T-helper 2 cell (primary cell): ENCODE data around the gene MOSMO.
"Not testable (repeated sequence)": the region's sequence is repeated elsewhere in the genome, so short reads cannot be mapped to it uniquely, and the experiment has no call there.

Experiments used
- DNase-seq, 5 experiments: peaks; one replicate each; pipeline versions ENCODE4 v3.0.0 to v3.0.0-alpha.2; 2012 to 2022
- total RNA-seq, 2 donors: gene quantifications; one replicate each; lab custom pipeline; 2026; lab: John Stamatoyannopoulos, UW

MOSMO gene
- 4.1 to 13.7 reads per million in 2 donors for total RNA-seq

DNA sequence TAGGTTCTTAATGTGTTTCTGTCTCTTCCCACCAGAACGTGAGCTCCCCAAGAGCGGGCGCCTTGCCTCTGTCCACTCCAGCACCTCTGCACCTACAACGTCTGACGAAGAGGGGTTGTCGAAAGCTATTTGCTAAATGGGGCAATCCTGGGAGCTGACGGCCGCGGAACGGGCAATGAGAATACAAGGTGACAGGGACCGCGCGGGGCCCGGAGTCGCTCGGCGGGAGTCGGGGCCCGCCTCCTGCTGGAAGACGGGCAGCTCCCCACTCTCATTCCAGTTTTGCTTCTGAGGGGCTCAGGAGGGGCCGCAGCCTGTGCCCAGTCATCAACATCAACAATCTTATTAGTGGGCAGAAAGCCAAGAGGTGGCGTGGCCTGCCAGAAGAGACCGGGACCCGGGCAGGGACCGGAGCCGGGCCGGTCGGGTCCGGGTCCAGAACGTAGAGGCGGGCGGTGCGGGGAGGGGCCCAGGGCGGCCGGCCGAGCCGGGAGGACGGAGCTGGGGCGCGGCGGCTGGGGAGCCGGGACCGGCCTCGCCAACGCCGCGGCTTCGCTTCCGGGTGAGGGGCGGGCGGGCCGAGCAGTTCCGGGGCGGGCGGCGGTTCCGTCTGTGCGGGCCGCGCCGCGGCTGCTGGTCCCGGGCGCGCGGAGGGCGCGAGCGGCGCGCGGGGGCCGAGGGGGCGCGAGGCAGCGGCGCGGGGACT is at the start of gene MOSMO:
Gene MOSMO, plus strand, starts transcription at position 603 of the 706 bp plus-strand sequence. CDS start 191 bp downstream, outside the sequence.
- peak; percentile 45 to 73 (median 57) for DNase-seq

DNA sequence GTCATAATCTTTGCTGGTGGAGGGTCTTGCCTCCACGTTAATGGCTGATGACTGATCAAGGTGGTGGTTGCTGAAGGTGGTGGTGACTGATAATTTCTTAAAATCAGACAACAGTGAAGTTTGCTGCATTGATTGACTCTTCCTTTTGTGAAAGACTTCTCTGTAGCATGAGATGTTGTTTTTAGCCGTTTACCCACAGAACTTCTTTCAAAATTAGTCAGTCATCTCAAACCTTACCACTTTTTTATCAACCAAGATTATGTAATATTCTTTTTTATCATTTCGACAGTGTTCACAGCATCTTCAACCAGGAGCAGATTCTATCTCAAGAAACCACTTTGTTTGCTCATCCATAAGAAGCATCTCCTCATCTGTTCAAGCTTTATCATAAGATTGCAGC is 48.9 kb upstream of the MOSMO start:
- peak in 1 of 5 experiments; percentile 92 for DNase-seq

DNA sequence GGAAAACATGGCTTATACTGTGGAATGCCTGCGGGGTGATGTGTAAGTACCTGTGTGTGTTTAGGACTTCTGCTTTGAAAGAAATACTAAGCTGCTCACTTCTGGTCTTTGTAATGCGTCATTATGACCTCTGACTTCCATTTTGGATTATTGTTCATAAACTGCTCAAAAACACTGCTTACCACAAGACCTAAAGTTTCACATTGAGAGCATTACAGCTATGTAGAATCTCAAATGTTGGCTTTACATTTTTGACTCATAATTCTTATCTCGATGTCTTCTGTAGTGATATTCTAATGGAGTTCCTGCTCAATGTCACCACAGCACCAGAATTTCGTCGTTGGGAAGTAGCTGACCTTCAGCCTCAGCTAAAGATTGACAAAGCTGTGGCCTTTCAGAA is 45.4 kb upstream of the MOSMO start:
- peak in 1 of 5 experiments; percentile 76 for DNase-seq

DNA sequence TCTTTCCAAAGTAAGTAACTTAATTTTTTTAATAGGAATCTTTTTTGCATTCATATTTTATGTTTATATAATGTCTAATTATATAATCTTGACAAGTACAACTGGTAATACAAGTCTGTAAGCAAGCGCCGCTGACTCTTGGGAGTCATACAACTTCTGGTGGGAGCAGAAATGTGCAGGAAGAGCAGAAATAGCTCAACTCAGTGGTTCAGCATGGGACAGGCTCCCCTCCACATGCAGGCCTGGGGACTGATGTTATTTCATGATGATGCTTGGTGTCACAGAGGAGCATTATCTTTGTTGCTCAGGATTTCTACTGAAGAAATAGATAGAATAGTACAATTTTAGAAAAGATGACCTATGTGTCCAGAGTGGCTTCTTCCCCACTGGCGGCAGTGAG is 44.0 kb upstream of the MOSMO start:
- no peak for DNase-seq

DNA sequence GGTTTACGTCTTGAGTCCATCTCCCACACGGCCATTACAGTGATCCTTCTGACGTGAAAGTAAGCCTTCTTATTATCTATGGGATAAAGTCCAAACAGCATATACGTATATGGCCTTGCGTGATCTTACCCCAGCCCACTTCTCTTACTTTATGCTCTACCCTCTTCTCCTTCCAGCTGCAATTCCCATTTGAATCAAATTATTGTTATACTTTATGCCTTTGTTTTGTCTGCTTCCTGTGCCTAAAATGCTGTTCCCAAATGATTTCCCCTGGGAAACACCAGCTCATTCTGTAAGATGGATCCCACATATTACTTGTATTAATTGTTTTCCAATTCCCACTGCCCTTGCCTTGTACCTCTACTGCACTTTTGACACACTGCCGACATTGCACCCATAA is 43.6 kb upstream of the MOSMO start:
- DNase-seq, result no peak

DNA sequence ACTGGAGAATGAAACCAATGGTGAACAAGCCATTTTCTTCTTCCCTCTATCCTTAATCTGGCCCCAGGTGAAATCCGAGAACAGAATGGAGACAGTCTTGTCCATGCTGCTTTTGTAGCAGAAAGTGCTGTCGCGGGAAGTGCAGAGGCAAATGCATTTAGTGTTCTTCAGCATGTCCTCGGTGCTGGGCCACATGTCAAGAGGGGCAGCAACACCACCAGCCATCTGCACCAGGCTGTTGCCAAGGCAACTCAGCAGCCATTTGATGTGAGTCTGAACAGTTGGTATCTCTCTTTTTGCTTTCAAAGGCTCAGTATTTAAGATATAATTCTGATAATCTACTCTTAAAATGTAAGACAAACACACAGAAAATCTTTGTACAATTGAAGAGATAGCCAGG is 36.1 kb upstream of the MOSMO start:
- no peak for DNase-seq

DNA sequence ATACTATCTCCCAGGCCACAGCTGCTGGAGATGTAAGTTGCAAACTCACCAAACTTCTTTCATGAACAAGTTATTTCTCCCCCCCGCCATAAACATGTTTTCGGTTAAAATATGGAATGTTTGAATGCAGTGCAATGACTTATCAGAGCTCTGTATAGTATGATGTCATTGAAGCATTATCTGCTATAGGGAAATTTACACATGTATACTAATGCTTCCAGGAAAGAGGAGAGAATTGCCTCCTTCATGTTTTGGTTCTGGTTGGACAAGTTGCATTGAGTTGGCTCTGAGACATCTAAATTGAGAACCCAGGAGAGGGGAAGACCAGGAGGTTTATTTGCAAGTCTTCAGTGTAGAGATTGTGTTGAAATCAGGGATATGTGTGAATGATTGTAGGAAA is 34.0 kb upstream of the MOSMO start:
- DNase-seq, result no peak

DNA sequence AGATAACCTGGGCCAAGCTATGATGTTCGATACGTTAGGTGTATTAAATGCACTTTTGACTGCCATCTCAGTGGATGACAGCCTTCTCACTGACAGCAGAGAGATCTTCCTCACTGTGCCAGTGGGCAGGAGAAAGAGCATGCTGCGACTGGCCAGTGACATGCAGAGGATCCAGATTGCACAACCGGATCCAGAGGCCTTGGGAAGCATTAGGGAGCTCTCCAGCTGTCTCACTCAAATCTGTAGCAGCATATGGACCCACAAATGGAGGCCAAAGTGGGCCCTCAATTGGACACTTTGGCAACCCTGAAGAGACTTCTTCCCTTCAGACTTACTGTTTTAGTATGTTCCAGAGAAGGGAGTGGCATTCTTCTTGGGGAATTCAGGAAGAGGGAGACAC is 27.9 kb upstream of the MOSMO start:
- no peak for DNase-seq

DNA sequence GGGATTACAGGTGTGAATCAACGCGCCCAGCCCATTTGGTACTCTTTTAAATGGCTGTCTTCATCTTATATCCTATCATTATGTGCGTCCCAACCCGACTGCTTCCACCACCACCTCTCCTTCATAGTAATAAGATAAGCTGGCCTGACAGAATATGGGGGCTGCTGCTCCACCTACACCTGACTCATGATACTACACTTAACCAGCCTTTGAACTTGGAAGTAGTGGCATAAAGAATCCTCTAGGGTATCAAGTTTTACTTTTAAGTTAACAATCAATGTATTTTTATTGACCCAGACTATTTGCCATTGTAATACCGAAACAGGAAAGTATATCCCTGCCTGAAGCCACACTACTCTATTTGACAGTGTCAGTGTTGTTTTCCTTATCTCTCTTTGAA is 25.8 kb upstream of the MOSMO start:
- no peak for DNase-seq

DNA sequence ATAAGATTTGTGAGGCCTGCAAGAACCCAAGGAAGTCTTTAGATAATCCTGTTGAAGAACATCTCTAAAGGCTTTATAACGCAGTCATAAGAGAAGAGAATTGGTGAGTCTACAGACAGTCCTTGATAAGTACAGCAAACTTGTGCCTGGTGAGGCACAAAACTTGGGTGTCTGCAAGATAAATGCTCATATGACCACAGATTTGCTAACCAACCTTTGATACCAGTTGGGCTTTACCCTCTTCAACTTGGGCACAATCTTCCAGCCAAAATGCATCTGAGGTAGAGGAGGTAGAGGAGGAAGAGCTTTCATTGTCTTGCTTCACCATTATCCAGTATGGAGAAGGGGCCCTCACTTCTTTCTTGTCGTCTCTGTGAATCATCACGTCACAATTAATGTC is 23.8 kb upstream of the MOSMO start:
- no peak for DNase-seq

DNA sequence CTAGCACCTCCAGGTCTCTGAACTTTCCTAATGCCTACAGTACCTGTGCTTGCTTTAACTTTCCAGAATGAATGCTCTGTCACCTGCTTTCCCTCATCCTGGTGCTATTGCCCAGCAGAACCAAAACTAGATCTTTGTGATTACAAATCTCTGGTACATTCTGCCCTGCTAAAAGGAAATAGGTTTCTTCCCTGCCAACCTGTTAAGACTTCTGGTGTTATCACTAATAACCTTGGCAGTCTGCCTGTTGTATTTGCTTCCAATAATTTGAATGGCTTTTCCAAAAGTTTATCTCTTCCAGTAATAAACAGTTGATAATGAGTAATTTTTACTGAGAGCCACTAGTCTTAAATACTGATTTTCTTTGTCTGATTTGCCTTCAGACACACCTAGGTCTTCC is 22.4 kb upstream of the MOSMO start:
- no peak for DNase-seq

DNA sequence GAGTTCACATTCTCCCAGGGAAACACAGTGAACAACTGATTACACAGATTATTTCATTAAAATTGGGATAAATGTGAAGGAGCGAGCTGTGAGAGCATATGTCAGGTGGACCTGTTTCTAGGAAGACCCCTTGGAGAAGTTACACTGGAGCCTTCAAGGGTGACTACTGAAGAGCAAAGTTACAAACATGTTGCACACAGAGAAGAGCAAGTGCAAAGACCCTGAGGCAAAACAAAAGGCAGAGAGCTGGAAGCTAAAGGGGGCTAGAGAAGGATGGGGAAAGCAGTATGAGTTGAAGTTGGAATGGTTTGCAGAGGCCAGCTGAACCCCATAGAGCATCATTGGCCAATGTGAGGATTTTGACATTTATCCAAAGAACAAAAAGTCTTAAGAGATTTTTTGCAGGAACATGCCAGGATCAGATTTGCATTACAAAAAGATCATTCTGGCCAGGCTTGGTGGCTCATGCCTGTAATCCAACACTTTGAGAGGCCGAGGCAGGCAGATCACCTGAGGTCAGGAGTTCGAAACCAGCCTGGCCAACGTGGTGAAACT is 21.1 kb upstream of the MOSMO start:
- DNase-seq, result no peak

DNA sequence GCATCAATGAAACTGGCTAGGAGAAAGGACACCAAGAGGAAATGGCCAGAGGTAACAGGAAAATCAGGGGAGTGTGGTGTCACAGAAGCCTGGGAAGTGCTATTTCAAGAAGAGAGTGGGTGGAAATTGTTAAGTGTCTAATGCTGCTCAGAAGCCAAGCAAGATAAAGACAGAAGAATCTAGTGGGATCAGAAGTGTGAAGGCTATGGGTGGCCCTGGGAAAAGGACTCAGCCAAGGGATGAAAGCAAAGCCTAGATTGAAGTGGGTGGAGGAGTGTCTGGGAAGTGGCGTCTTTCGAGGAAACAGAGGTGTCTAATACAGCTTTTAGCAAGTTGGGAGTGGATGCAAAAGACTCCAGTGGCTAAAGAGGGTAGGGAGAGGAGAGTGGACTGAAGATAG is 20.4 kb upstream of the MOSMO start:
- no peak for DNase-seq

DNA sequence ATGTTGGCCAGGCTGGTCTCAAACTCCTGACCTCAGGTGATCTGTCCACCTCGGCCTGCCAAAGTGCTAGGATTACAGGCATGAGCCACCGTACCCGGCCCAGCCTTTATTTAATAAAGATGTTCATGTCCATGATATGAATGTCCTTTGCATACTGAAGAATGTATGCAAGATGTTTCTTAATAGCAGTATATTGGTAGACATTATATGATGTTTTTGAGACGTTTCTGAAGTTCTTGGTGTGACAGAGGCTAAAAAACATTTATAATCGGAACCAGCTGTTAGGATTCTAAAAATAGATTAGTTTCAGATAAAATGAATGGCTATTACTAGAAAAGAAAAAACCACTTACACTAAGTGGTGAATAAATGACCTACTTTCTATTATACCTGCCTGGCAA is 18.8 kb upstream of the MOSMO start:
- DNase-seq, result no peak

DNA sequence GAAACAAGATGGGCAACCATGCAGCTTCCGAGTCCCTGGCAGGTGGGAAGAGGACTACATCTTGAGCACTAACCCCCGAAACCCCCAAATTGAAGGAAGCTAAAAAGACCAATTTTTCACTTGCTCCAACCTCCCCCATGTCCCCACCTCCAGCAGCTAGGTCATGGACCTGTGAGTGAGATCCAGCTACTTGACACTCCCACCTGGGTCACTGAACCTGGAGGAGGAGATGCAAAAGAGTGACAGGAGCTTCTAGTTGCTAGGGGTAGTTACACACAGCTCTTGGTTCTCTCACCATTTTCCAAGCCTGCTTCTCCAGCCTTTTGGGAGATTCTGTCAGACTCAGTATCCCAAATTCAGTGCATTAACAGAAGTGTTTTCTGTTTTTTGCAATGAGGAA is 18.2 kb upstream of the MOSMO start:
- DNase-seq, result no peak

DNA sequence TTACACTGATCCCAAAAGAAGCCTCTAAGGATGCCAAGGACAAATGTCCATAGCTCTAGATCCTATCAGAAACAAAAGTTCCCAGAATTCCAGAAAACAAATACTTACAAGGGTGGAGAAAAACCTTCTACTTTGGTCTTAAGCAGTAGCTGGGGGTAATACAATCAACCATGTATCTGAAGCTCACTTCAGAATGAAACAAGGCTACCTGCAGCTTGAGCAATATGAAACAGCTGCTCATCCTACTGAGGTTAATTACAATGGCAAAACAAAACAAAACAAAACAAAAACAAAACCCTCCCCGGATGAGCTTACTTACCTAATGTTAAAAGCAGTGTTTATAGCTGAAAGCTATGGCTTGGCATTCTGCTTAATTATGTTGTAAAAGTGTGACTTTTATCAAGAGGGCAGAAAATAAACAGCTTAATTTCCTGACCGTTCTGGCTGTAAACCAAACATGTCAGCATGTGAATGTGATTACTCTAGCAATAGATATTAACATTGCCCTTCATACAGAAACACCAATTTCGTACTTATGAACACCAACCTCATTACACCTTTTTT is 17.4 kb upstream of the MOSMO start:
- peak in 1 of 5 experiments; percentile 45 for DNase-seq

DNA sequence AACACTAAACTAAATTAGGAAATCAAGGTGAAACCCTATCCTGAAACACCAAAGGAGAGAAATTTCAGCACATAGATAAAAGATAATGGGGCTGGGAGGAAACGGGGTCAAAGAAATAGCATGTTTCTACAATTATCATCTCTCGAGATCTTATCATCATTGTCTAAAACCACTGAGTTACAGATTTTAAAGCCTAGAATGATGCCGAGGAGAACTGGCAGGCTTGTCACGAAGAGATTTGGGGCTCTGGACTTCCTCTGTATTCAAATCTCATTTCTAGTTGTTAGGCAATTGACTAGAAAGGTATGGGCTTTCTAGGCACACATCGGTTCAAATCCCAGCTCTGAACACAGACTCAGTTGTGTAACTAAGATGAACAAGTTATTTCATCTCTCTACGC is 16.3 kb upstream of the MOSMO start:
- DNase-seq, result peak in 1 of 5 experiments; percentile 84

DNA sequence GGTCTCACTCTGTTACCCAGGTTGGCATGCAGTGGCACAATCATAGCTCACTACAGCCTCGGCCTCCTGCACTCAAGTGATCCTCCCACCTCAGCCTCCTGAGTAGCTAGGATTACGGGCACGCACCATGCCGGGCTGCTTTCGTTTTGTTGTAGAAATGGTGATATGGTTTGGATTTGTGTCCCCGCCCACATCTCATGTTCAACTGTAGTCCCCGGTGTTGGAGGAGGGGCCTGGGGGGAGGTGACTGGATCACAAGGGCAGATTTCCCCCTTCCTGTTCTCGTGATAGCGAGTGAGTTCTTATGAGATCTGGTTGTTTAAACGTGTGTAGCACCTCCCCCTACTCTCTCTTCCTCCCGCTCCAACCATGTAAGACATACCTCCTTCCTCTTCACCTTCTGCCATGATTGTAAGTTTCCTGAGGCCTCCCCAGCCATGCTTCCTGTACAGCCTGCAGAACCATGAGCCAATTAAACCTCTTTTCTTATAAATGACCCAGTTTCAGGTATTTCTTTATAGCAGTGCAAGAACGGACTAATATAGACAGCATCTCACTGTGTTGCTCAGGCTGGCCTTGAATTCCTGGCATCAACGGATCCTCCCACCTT is 12.9 kb upstream of the MOSMO start:
- no peak for DNase-seq

DNA sequence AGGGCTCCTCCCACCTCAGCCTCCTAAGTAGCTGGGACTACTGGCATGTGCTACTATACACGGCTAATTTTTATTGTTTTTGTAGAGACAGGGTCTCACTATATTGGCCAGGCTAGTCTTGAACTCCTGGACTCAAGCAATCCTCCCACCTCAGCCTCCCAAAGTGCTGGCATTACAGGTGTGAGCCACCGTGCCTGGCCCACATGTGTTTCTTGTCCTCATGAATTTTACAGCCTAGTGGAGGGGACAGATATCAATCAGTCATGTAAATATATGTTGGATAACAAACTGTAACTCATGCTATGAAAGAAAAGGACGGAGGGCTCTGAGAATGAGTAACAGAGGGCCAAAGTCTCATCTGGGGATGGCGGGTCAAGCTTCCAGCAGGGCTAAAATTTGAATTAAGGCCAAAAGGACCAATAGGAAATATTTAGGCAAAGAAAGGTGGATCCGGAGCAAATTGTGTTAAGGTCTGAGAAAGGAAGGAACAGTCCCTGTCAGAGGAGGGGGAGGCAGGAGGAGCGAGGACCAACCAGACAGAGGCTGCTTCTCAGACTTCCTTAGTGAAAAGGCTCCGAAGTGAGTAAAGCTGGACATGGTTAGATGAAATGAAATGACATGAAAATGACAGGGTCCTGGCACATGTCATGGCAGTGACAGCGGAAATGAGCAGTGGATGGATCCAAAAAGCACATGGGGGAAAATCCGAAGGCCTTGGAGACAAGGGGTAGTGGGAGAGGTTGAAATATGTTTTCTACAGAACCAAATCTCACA is 10.8 kb upstream of the MOSMO start:
- DNase-seq, result no peak

DNA sequence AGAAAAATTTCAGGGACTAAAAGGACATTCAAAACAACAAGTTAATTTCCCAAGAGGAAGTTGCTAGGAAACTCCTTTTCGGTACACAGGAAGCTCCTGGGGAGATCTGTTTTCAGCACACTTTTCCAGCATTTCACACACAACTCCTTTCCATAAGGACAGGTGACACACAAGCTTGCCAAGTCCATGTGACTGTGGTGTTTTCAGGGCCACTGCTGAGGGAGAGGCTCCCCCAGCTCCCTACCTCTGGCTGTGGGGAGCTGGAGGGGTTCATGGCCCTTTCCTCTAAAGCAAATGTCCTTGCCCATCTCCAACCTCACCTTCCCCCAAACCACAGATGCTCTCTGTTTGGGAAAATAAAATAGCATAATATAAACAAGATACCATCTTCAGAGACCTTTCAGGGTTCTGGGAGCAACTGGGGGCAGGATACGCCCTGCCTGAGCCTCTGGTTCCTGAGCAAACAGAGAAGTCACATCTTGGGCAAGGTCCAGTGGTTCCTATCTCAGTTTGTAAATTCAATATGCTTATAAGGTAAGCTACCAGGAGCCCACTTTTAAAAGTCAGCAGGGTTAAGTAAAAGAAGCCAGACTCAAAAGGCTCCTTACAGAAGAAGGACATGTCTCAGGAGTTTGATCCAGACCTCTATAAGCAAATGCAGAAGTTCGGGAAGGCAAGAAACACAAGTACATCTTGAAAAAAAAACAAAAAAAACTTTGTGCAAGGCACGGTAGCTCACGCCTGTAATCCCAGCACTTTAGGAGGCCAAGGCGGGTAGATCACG is 10.0 kb upstream of the MOSMO start:
- DNase-seq, result no peak

DNA sequence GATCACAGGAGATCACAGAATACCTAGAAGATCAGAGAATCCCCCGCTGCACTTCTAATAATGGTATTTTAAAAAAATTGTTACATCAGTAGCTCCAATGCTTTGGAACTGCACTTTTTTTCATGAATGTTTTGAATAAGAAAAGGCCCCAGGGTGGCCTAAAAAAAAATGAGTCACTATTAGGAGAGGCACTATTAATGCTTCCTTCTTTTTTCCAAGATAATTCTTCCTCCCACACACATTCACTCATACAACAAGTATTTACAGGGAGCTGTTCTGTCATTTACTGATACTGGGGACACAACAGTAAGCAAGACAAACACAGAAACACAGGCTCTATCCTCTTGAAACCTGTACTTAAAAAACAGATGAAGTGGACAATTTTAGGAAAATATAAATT is 6.3 kb upstream of the MOSMO start:
- no peak for DNase-seq

DNA sequence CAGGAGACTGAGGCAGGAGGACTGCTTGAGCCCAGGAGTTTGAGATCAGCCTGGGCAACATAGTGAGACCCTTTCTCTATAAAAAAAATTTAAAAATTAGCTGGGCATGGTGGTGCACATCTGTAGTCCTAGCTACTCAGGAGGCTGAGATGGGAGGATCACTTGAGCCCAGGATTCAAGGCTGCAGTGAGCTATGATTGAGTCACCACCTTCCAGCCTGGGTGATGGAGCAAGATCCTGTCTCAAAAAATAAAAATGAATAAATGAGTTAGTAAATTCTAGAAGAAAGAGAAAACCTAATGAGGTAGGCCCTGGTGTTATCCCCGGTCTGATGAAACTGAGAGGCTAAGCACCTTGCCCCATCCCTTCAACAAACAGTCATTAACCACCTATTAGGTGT is 5.9 kb upstream of the MOSMO start:
- not testable (repeated sequence) for DNase-seq
